Measurements from ENCODE around the gene ITGB4. TPM values are rescaled to one million over a fixed set of nuclear protein-coding genes. Genes with fewer than 3 reads are reported as not detected.

Gene ITGB4
- total RNA-seq, 2 experiments from 2014 or later, result 0.81 to 1.3 TPM

DNA sequence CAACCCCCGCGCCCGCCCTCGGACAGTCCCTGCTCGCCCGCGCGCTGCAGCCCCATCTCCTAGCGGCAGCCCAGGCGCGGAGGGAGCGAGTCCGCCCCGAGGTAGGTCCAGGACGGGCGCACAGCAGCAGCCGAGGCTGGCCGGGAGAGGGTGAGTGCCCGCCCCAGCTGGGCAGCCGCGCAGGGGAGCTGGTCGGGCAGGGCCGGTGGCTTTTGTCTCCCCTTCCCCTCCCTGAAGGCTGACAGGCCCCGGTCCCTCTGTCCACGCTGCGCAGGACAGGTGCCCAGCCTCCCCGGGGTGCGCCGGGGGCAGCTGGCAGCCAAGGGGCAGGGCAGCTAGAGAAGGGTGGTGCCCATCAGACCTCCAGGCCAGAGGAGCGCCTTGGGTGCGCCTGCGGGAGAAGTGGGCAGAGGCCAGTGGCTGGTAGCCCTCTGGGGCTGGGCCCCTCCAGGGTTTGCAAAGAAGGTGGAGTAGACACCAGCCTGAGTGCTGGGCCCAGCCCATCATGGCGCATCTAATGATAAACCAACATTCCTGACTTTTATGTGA lies 278 bp downstream of the ITGB4 start:
- ChIA-PET POLR2A (interaction anchor here (1.0 to 1.3 kb wide), 2 partner anchors 32 kb away, joined by 3 to 4 read pairs; no protein-coding TSS in a partner anchor), CTCF (interaction anchor here (0.6 to 1.8 kb wide), 4 partner anchors 28 to 41 kb away, joined by 3 to 4 read pairs (median 3); no protein-coding TSS in a partner anchor)
- Mint-ChIP-seq H3K9me3 (no peaks in the 10 kb centered on the region), H3K4me3 (peak overlapping the region; percentile 45), H3K27ac (no peak overlapping the region), H3K4me1 (ENCODE audit: low read depth) (peaks cover 4% of the 10 kb centered on the region), H3K27me3 (peaks cover 4% of the 10 kb centered on the region), H3K36me3 (ENCODE audit: low read depth) (no peaks in the 10 kb centered on the region)
- Histone ChIP-seq H3K36me3 (ENCODE audit: insufficient read depth, low read length) (no peaks in the 10 kb centered on the region), H3K4me1 (ENCODE audit: insufficient read depth, low read length) (peaks cover 12% of the 10 kb centered on the region), H3K9me3 (ENCODE audit: control insufficient read depth in 1 of 2, insufficient read depth in 1 of 2, low read length in 2 of 2) (no peaks in the 10 kb centered on the region), H3K27ac (ENCODE audit: low read depth in 1 of 2, low read length in 2 of 2) (no peak overlapping the region), H3K27me3 (ENCODE audit: control insufficient read depth in 1 of 2, insufficient read depth in 2 of 2, low read length in 2 of 2) (no peaks in the 10 kb centered on the region), H3K4me3 (ENCODE audit: low read length) (no peak overlapping the region)
- DNase-seq (no peak), ATAC-seq (ENCODE audit: poor library complexity) (no peak)
- TF ChIP-seq, protein P1, sequence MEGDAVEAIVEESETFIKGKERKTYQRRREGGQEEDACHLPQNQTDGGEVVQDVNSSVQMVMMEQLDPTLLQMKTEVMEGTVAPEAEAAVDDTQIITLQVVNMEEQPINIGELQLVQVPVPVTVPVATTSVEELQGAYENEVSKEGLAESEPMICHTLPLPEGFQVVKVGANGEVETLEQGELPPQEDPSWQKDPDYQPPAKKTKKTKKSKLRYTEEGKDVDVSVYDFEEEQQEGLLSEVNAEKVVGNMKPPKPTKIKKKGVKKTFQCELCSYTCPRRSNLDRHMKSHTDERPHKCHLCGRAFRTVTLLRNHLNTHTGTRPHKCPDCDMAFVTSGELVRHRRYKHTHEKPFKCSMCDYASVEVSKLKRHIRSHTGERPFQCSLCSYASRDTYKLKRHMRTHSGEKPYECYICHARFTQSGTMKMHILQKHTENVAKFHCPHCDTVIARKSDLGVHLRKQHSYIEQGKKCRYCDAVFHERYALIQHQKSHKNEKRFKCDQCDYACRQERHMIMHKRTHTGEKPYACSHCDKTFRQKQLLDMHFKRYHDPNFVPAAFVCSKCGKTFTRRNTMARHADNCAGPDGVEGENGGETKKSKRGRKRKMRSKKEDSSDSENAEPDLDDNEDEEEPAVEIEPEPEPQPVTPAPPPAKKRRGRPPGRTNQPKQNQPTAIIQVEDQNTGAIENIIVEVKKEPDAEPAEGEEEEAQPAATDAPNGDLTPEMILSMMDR (IDR thresholded peaks at IDR 0.05), result peak; percentile 36
- intact Hi-C loops (cut with DNase I, micrococcal nuclease), result no loop called here

DNA sequence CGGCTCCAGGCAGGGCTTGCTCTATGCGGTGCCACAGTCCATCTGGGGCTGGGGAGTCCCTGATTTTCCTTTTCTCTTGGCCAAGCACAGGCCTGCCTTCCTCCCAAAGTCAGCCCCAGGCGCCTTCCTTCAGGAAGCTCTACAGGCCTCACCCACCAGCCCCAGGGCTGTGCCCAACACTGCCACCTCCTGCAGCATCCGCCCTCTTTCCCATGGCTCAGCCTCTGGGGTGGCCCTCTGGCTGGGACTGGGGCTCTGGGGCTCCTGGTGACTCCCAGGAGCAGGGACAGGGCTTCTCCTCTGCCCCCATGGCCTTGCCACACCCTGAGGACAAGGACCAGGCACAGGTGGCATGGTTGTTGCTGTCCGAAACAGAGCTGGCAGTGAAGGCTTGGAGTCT lies 817 bp downstream of the ITGB4 start:
- no peaks in the 10 kb centered on the region for H3K36me3 ChIP-seq (ENCODE audit: insufficient read depth, low read length)
- no peaks in the 10 kb centered on the region for H3K9me3 Mint-ChIP-seq
- POLR2A ChIA-PET, result interaction anchor here (1.3 kb wide), 1 partner anchor 32 kb away, joined by 4 read pairs; no protein-coding TSS in a partner anchor
- DNase-seq (peak in 1 of 14 experiments; percentile 14), ATAC-seq (ENCODE audit: poor library complexity) (no peak)
- no peak overlapping the region for H3K27ac Mint-ChIP-seq
- H3K36me3 Mint-ChIP-seq (ENCODE audit: low read depth), result no peaks in the 10 kb centered on the region
- no peak overlapping the region for H3K4me3 ChIP-seq (ENCODE audit: low read length)
- H3K4me3 Mint-ChIP-seq, result peak overlapping the region; percentile 45
- no peak overlapping the region for H3K27ac ChIP-seq (ENCODE audit: low read depth in 1 of 2, low read length in 2 of 2)
- peaks cover 12% of the 10 kb centered on the region for H3K4me1 ChIP-seq (ENCODE audit: insufficient read depth, low read length)
- no peaks in the 10 kb centered on the region for H3K27me3 Mint-ChIP-seq
- H3K9me3 ChIP-seq (ENCODE audit: control insufficient read depth in 1 of 2, insufficient read depth in 1 of 2, low read length in 2 of 2), result no peaks in the 10 kb centered on the region
- TF ChIP-seq, protein P1 (IDR thresholded peaks at IDR 0.05), result no peak
- CTCF ChIA-PET, result interaction anchor here (1.0 to 1.8 kb wide), 2 partner anchors 28 to 32 kb away, joined by 3 to 4 read pairs; no protein-coding TSS in a partner anchor
- intact Hi-C loops (cut with DNase I, micrococcal nuclease), result no loop called here
- H3K27me3 ChIP-seq (ENCODE audit: control insufficient read depth in 1 of 2, insufficient read depth in 2 of 2, low read length in 2 of 2), result no peaks in the 10 kb centered on the region
- H3K4me1 Mint-ChIP-seq (ENCODE audit: low read depth), result peaks cover 4% of the 10 kb centered on the region

DNA sequence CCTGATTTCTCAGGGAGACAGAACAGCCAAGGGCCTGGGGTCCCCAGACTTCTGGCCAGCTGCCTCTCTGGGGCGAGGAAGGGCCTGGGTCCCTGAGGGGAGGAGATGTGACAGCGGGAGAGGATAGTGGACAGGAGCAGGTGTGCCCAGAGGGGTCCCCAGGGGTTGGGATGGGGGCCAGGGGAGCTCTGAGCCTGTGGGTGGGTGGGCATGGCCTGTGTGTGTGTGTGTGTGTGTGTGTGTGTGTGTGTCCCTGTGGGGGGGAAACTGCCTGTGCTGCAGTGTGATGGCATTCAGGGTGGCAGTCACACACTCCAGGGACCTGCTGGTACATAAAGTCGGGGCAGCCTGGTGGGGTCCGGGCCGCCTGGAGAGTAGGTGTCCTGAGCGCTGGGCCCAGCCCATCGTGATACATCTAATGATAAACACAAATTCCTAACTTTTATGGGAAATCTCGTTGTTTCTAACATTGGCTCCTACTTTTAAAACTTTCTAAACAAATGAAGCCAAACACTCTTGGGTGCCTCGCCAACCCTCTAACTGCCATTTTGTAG lies 1.4 kb downstream of the ITGB4 start:
- H3K4me3 ChIP-seq (ENCODE audit: low read length), result no peak overlapping the region
- DNase-seq (peak in 1 of 14 experiments; percentile 16), ATAC-seq (ENCODE audit: poor library complexity) (no peak)
- ChIA-PET CTCF (interaction anchor here (1.0 to 1.8 kb wide), 2 partner anchors 27 to 31 kb away, joined by 3 to 4 read pairs; no protein-coding TSS in a partner anchor), POLR2A (no interaction called here)
- Mint-ChIP-seq H3K27me3 (no peaks in the 10 kb centered on the region), H3K27ac (no peak overlapping the region), H3K4me3 (no peak overlapping the region), H3K9me3 (no peaks in the 10 kb centered on the region), H3K36me3 (ENCODE audit: low read depth) (no peaks in the 10 kb centered on the region), H3K4me1 (ENCODE audit: low read depth) (peaks cover 4% of the 10 kb centered on the region)
- no peaks in the 10 kb centered on the region for H3K36me3 ChIP-seq (ENCODE audit: insufficient read depth, low read length)
- H3K9me3 ChIP-seq (ENCODE audit: control insufficient read depth in 1 of 2, insufficient read depth in 1 of 2, low read length in 2 of 2), result no peaks in the 10 kb centered on the region
- TF ChIP-seq, protein P1 (IDR thresholded peaks at IDR 0.05), result no peak
- intact Hi-C loops (cut with DNase I, micrococcal nuclease), result no loop called here
- no peak overlapping the region for H3K27ac ChIP-seq (ENCODE audit: low read depth in 1 of 2, low read length in 2 of 2)
- no peaks in the 10 kb centered on the region for H3K27me3 ChIP-seq (ENCODE audit: control insufficient read depth in 1 of 2, insufficient read depth in 2 of 2, low read length in 2 of 2)
- peaks cover 12% of the 10 kb centered on the region for H3K4me1 ChIP-seq (ENCODE audit: insufficient read depth, low read length)

Measured in CD4-positive, alpha-beta T cell (primary cell).